COR-L47 (cell line): ENCODE data around the gene DCC.

Experiments
- DNase-seq: peaks from one replicate; lab custom pipeline; 2025; lab: John Stamatoyannopoulos, UW

The DCC gene

GRCh38 chr18:52933356-52933755, 593.4 kb downstream of the DCC start:
- no peak for DNase-seq

- no peak for DNase-seq
Measured at GRCh38 chr18:52936931-52937330, 596.9 kb downstream of the DCC start.

- DNase-seq = no peak
Measured at GRCh38 chr18:52937840-52938239, 597.8 kb downstream of the DCC start.

- DNase-seq = no peak
Measured at GRCh38 chr18:52945552-52945951, 605.6 kb downstream of the DCC start.

GRCh38 chr18:52948868-52949444, 609.0 kb downstream of the DCC start:
- DNase-seq = no peak

- DNase-seq = no peak
Measured at GRCh38 chr18:52950155-52950554, 610.2 kb downstream of the DCC start.

GRCh38 chr18:52953387-52953786, 613.4 kb downstream of the DCC start:
- DNase-seq = no peak

- no peak for DNase-seq
Measured at GRCh38 chr18:52963481-52963880, 623.5 kb downstream of the DCC start.

GRCh38 chr18:52970686-52971085, 630.7 kb downstream of the DCC start:
- DNase-seq = no peak

GRCh38 chr18:52971097-52971496, 631.1 kb downstream of the DCC start:
- DNase-seq = no peak

GRCh38 chr18:52979892-52980291, 639.9 kb downstream of the DCC start:
- no peak for DNase-seq

GRCh38 chr18:52991246-52991645, 651.2 kb downstream of the DCC start:
- no peak for DNase-seq

- peak; percentile 15 for DNase-seq
Measured at GRCh38 chr18:52992041-52992440, 652.0 kb downstream of the DCC start.

- DNase-seq = no peak
Measured at GRCh38 chr18:52995875-52996274, 655.9 kb downstream of the DCC start.

- no peak for DNase-seq
Measured at GRCh38 chr18:52999633-53000032, 659.6 kb downstream of the DCC start.

- no peak for DNase-seq
Measured at GRCh38 chr18:53004798-53005197, 664.8 kb downstream of the DCC start.

- no peak for DNase-seq
Measured at GRCh38 chr18:53018791-53019190, 678.8 kb downstream of the DCC start.

GRCh38 chr18:53025247-53025646, 685.2 kb downstream of the DCC start:
- no peak for DNase-seq

GRCh38 chr18:53028565-53028964, 688.6 kb downstream of the DCC start:
- DNase-seq = no peak

GRCh38 chr18:53033128-53033527, 693.1 kb downstream of the DCC start:
- no peak for DNase-seq

- no peak for DNase-seq
Measured at GRCh38 chr18:53038608-53039007, 698.6 kb downstream of the DCC start.

- DNase-seq = no peak
Measured at GRCh38 chr18:53040286-53040685, 700.3 kb downstream of the DCC start.

- DNase-seq = no peak
Measured at GRCh38 chr18:53056064-53056463, 716.1 kb downstream of the DCC start.

GRCh38 chr18:53070788-53071187, 730.8 kb downstream of the DCC start:
- DNase-seq = no peak

GRCh38 chr18:53080687-53081086, 740.7 kb downstream of the DCC start:
- no peak for DNase-seq
